ENCODE data around the gene NOL7.

The NOL7 gene

GRCh38 chr6:13667655-13668054, 52.5 kb downstream of the NOL7 start:
- Histone ChIP-seq H3K27me3 (ENCODE audit: insufficient read depth, poor library complexity, severe bottlenecking) (no peaks in the 10 kb centered on the region), H3K4me3 (replicated peaks; ENCODE audit: insufficient read depth, low read length) (no peak overlapping the region), H3K27ac (replicated peaks) (no peak overlapping the region)
- TF ChIP-seq REST (IDR thresholded peaks at IDR 0.05; ENCODE audit: insufficient replicate concordance, low read depth) (no peak), CTCF (IDR thresholded peaks at IDR 0.05; ENCODE audit: insufficient read depth, low read length) (no peak), SPI1 (IDR thresholded peaks at IDR 0.05; ENCODE audit: borderline replicate concordance, low read depth) (no peak), GABPA (IDR thresholded peaks at IDR 0.05; ENCODE audit: low read depth) (no peak), POLR2AphosphoS5 (IDR thresholded peaks at IDR 0.05; ENCODE audit: low read depth) (no peak)
- DNase-seq (ENCODE audit: low read depth in 1 of 2, low spot score in 1 of 2): no peak

- DNase-seq (ENCODE audit: low read depth in 1 of 2, low spot score in 1 of 2): no peak
- H3K27ac ChIP-seq (replicated peaks): no peak overlapping the region
- no peak overlapping the region for H3K4me3 ChIP-seq (replicated peaks; ENCODE audit: insufficient read depth, low read length)
- TF ChIP-seq CTCF (IDR thresholded peaks at IDR 0.05; ENCODE audit: insufficient read depth, low read length): no peak
- no peak for TF ChIP-seq SPI1 (IDR thresholded peaks at IDR 0.05; ENCODE audit: borderline replicate concordance, low read depth)
- TF ChIP-seq GABPA (IDR thresholded peaks at IDR 0.05; ENCODE audit: low read depth): no peak
- no peak for TF ChIP-seq POLR2AphosphoS5 (IDR thresholded peaks at IDR 0.05; ENCODE audit: low read depth)
- no peak for TF ChIP-seq REST (IDR thresholded peaks at IDR 0.05; ENCODE audit: insufficient replicate concordance, low read depth)
- H3K27me3 ChIP-seq (ENCODE audit: insufficient read depth, poor library complexity, severe bottlenecking): no peaks in the 10 kb centered on the region
Observed at GRCh38 chr6:13668291-13668928, 53.3 kb downstream of the NOL7 start.

GRCh38 chr6:13669476-13669875, 54.3 kb downstream of the NOL7 start:
- Histone ChIP-seq H3K4me3 (replicated peaks; ENCODE audit: insufficient read depth, low read length) (no peak overlapping the region), H3K27me3 (ENCODE audit: insufficient read depth, poor library complexity, severe bottlenecking) (no peaks in the 10 kb centered on the region), H3K27ac (replicated peaks) (no peak overlapping the region)
- no peak for DNase-seq (ENCODE audit: low read depth in 1 of 2, low spot score in 1 of 2)
- TF ChIP-seq POLR2AphosphoS5 (IDR thresholded peaks at IDR 0.05; ENCODE audit: low read depth): no peak
- TF ChIP-seq GABPA (IDR thresholded peaks at IDR 0.05; ENCODE audit: low read depth): no peak
- no peak for TF ChIP-seq REST (IDR thresholded peaks at IDR 0.05; ENCODE audit: insufficient replicate concordance, low read depth)
- TF ChIP-seq CTCF (IDR thresholded peaks at IDR 0.05; ENCODE audit: insufficient read depth, low read length): no peak
- TF ChIP-seq SPI1 (IDR thresholded peaks at IDR 0.05; ENCODE audit: borderline replicate concordance, low read depth): no peak

Data from HL-60 (cell line).